ENCODE measurements around the gene PSPH.

DNA sequence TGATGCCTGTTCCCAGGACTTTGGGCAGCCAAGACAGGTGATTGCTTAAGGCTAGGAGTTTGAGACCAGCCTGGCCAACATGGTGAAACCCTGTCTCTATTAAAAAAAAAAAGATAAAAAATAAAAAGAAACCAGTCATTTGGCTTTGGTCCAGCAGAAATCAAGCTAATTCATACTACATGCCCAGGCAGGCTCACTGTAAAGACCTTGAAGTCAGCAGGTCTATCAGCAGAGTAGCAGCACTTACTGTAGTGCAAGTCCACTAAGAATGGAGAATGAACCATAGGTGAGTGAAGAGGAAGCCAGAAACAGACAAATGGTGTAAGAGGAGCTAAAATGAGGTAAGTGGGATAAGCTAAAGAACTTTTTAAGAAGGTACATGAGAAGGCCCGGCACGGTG is 24.7 kb downstream of the PSPH start:
- TF ChIP-seq, protein P1, sequence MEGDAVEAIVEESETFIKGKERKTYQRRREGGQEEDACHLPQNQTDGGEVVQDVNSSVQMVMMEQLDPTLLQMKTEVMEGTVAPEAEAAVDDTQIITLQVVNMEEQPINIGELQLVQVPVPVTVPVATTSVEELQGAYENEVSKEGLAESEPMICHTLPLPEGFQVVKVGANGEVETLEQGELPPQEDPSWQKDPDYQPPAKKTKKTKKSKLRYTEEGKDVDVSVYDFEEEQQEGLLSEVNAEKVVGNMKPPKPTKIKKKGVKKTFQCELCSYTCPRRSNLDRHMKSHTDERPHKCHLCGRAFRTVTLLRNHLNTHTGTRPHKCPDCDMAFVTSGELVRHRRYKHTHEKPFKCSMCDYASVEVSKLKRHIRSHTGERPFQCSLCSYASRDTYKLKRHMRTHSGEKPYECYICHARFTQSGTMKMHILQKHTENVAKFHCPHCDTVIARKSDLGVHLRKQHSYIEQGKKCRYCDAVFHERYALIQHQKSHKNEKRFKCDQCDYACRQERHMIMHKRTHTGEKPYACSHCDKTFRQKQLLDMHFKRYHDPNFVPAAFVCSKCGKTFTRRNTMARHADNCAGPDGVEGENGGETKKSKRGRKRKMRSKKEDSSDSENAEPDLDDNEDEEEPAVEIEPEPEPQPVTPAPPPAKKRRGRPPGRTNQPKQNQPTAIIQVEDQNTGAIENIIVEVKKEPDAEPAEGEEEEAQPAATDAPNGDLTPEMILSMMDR (IDR thresholded peaks at IDR 0.05): no peak
- TF ChIP-seq POLR2A (IDR thresholded peaks at IDR 0.05): no peak
